K562 (cell line): Measurements from ENCODE around the gene CSMD2. TPM values are rescaled to one million over a fixed set of nuclear protein-coding genes. Genes with fewer than 3 reads are reported as not detected.

Source experiments
- ARNT ChIP-seq, 2 experiments: fragments of 450-650 bp; IDR thresholded peaks; 2 replicates each; pipeline ENCODE4 v1.6.1; 2016; ENCODE audit warnings: mild to moderate bottlenecking in 1 of 2
- CC2D1A ChIP-seq: fragments of 450-650 bp; IDR thresholded peaks from 2 replicates; pipeline ENCODE4 v1.6.1; 2017; ENCODE audit warnings: mild to moderate bottlenecking
- MCM2 ChIP-seq: fragments of 450-650 bp; IDR thresholded peaks from 2 replicates; pipeline ENCODE4 v1.6.1; 2017; ENCODE audit warnings: low read depth, mild to moderate bottlenecking
- MECOM ChIP-seq: fragments of 250-450 bp; sonication (Bioruptor Pico); IDR thresholded peaks from 2 replicates; pipeline ENCODE4 v1.8.0; 2022; ENCODE audit warnings: inconsistent platforms
- polyA plus RNA-seq, 8 experiments: library from polyadenylated mRNA; depleted of rRNA in 4 of 8; stranded (reverse) in 5 of 8; unstranded in 3 of 8; fragments of >200 nt; fragmentation: Nextera tagmentation in 2 of 8; fragmentation: Illumina TruSeq in 1 of 8; extraction: Ambion mirVana in 2 of 8; extraction: Trizol in 1 of 8; gene quantifications; 2 replicates each; pipeline versions ENCODE4 v1.2.1 to v1.2.3, GENCODE V29; 2011 to 2014; ENCODE audit warnings: inconsistent platforms in 1 of 8, missing spikeins in 1 of 8
- total RNA-seq, 7 experiments: library from RNA; depleted of rRNA in 6 of 7; stranded (reverse); fragments of >200 nt in 6 of 7; fragmentation: Illumina TruSeq in 2 of 7; extraction: Trizol in 2 of 7; gene quantifications; 2 replicates each; pipeline versions ENCODE4 v1.2.1 to v1.2.3, GENCODE V29; 2011 to 2021; ENCODE audit warnings: low replicate concordance in 1 of 7
- TF ChIP-seq, protein P1 (sequence below): fragments of 450-650 bp; IDR thresholded peaks from 2 replicates; pipeline ENCODE4 v1.6.1; 2016; ENCODE audit warnings: mild to moderate bottlenecking, moderate library complexity

The CSMD2 gene
- total and polyA plus RNA-seq, 9 of the 15 experiments (the other 6 are each of a cell fraction or from before 2014, with no cell fraction given) = not detected

DNA sequence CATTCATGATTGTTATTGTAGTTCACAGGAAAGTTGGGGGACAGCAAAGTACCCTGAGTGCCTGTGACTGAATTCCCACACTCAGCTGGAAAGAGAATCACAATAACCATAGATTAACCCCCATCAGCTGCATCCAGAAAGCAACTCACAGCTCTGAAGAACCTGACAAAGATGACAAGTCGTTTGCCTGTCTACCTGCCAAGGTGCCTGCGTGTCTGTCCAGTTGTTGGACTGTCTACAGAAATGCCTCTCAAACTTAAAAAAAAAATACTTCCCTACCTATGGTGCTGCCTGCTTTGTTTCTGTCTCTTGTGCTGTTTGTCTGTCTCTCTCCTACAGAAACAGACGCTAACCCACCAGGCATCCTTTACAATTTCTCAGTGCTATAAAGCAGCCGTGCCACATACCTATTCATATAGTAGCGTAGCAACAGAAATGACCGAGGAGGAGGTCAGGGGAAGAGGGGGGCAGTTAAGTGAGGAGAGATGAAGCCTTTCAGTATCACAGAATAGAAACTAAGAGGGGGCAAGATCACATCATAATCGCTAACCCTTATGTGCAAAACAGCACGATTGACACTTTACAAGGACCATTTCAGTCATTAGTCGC, 455.8 kb downstream of the CSMD2 start (continued):
- TF ChIP-seq, protein P1, sequence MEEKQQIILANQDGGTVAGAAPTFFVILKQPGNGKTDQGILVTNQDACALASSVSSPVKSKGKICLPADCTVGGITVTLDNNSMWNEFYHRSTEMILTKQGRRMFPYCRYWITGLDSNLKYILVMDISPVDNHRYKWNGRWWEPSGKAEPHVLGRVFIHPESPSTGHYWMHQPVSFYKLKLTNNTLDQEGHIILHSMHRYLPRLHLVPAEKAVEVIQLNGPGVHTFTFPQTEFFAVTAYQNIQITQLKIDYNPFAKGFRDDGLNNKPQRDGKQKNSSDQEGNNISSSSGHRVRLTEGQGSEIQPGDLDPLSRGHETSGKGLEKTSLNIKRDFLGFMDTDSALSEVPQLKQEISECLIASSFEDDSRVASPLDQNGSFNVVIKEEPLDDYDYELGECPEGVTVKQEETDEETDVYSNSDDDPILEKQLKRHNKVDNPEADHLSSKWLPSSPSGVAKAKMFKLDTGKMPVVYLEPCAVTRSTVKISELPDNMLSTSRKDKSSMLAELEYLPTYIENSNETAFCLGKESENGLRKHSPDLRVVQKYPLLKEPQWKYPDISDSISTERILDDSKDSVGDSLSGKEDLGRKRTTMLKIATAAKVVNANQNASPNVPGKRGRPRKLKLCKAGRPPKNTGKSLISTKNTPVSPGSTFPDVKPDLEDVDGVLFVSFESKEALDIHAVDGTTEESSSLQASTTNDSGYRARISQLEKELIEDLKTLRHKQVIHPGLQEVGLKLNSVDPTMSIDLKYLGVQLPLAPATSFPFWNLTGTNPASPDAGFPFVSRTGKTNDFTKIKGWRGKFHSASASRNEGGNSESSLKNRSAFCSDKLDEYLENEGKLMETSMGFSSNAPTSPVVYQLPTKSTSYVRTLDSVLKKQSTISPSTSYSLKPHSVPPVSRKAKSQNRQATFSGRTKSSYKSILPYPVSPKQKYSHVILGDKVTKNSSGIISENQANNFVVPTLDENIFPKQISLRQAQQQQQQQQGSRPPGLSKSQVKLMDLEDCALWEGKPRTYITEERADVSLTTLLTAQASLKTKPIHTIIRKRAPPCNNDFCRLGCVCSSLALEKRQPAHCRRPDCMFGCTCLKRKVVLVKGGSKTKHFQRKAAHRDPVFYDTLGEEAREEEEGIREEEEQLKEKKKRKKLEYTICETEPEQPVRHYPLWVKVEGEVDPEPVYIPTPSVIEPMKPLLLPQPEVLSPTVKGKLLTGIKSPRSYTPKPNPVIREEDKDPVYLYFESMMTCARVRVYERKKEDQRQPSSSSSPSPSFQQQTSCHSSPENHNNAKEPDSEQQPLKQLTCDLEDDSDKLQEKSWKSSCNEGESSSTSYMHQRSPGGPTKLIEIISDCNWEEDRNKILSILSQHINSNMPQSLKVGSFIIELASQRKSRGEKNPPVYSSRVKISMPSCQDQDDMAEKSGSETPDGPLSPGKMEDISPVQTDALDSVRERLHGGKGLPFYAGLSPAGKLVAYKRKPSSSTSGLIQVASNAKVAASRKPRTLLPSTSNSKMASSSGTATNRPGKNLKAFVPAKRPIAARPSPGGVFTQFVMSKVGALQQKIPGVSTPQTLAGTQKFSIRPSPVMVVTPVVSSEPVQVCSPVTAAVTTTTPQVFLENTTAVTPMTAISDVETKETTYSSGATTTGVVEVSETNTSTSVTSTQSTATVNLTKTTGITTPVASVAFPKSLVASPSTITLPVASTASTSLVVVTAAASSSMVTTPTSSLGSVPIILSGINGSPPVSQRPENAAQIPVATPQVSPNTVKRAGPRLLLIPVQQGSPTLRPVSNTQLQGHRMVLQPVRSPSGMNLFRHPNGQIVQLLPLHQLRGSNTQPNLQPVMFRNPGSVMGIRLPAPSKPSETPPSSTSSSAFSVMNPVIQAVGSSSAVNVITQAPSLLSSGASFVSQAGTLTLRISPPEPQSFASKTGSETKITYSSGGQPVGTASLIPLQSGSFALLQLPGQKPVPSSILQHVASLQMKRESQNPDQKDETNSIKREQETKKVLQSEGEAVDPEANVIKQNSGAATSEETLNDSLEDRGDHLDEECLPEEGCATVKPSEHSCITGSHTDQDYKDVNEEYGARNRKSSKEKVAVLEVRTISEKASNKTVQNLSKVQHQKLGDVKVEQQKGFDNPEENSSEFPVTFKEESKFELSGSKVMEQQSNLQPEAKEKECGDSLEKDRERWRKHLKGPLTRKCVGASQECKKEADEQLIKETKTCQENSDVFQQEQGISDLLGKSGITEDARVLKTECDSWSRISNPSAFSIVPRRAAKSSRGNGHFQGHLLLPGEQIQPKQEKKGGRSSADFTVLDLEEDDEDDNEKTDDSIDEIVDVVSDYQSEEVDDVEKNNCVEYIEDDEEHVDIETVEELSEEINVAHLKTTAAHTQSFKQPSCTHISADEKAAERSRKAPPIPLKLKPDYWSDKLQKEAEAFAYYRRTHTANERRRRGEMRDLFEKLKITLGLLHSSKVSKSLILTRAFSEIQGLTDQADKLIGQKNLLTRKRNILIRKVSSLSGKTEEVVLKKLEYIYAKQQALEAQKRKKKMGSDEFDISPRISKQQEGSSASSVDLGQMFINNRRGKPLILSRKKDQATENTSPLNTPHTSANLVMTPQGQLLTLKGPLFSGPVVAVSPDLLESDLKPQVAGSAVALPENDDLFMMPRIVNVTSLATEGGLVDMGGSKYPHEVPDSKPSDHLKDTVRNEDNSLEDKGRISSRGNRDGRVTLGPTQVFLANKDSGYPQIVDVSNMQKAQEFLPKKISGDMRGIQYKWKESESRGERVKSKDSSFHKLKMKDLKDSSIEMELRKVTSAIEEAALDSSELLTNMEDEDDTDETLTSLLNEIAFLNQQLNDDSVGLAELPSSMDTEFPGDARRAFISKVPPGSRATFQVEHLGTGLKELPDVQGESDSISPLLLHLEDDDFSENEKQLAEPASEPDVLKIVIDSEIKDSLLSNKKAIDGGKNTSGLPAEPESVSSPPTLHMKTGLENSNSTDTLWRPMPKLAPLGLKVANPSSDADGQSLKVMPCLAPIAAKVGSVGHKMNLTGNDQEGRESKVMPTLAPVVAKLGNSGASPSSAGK = no peak
- TF ChIP-seq ARNT (IDR thresholded peaks at IDR 0.05) (no peak), MCM2 (no peak), CC2D1A (no peak), MECOM (CRISPR knock-in tag) (no peak)
